Measurements from ENCODE around the gene CD68.

CD68 gene

DNA sequence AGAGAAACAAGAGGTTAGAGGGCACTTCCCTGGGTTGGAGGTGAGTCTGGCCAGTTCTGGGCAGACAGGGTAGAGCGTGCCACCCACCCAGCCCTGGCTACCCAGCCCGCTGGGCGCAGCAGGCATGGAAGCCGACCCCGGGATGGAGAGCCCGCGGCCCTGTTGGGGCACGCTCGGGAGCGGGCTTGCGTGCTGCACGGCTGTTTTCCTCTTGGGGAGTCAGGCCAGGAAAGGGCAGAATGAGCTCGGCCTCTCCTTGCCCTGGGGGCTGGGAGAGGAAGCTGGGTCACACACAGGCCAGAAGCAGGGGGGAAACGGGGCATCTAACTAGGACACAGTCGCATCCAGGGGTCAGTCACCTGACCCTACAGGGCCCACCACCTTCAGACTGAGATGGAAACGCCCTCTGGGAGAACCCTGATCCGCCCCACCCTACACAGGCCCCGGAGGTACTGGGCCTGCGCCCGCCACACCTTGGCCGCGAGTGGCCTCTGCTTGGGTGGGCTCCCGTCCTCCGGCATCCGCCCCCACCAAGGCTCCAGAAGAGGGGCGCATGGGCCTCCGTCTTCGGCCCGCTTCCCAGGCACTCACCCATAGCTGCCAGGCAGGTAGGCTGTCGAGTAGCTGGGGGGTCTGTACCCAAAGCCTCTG, 9.2 kb downstream of the CD68 start:
- no peak for DNase-seq (ENCODE audit: low read depth, low spot score)
- no peak overlapping the region for H3K4me3 ChIP-seq (ENCODE audit: low read depth, low read length)

GRCh38 chr17:7589204-7589868, 9.9 kb downstream of the CD68 start:
- TF ChIP-seq, protein P1, sequence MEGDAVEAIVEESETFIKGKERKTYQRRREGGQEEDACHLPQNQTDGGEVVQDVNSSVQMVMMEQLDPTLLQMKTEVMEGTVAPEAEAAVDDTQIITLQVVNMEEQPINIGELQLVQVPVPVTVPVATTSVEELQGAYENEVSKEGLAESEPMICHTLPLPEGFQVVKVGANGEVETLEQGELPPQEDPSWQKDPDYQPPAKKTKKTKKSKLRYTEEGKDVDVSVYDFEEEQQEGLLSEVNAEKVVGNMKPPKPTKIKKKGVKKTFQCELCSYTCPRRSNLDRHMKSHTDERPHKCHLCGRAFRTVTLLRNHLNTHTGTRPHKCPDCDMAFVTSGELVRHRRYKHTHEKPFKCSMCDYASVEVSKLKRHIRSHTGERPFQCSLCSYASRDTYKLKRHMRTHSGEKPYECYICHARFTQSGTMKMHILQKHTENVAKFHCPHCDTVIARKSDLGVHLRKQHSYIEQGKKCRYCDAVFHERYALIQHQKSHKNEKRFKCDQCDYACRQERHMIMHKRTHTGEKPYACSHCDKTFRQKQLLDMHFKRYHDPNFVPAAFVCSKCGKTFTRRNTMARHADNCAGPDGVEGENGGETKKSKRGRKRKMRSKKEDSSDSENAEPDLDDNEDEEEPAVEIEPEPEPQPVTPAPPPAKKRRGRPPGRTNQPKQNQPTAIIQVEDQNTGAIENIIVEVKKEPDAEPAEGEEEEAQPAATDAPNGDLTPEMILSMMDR (IDR thresholded peaks at IDR 0.05; ENCODE audit: low read depth, low read length) = peak; percentile 93
- in situ Hi-C loops (cut with HindIII; ENCODE audit: low sequenced_read_pairs) = no loop called here
- H3K4me3 ChIP-seq (ENCODE audit: low read depth, low read length) = peak overlapping the region; percentile 13
- DNase-seq (ENCODE audit: low read depth, low spot score) = peak; percentile 84

More for the DNA sequence above, 9.2 kb downstream of the CD68 start:
- in situ Hi-C loops (cut with HindIII; ENCODE audit: low sequenced_read_pairs) = no loop called here
- TF ChIP-seq, protein P1 (IDR thresholded peaks at IDR 0.05; ENCODE audit: low read depth, low read length) = no peak

DNA sequence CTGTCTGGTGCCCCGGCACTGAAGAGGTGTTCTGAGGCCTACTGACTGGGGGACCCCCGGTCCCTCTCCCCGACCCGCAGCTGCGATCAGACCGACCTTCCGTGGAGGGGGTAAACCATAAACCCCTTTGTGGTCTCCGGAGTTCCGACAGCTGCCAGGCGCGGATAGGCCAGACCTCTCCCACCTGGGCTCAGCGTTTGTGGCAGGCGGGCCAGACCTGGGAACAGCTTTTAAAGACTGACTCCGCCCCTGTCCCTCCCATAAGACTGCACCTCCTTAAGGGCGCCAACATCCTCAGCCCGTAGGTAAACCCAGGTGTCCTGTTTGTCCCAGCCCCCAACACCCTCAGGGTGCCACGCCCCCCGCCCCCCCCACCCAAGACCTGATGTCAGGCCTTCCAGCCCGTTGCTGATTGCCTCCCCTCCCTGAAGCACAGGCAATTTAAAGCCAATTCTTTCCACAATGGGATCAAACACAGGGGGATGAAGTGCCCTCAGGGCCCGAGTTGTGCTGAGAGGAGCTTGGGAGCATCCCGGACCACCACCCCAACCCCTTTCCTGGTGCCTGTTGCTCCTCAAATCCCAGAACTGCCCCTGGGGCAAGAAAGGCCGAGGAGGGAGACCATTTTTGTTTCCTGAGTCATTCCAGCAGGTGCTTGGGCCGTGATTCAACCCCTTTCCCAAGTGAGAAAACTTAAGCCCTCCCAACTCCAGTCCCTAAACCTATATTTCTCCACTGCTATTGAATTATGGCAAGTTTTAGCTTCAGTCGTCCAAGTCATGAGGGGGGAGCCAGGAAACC, 10.7 kb downstream of the CD68 start, which contains the start of gene SOX15:
TSS of gene SOX15 (minus strand) at position 204 of the 801 bp plus-strand sequence. CDS start 418 bp downstream, outside the sequence.
- H3K4me3 ChIP-seq (ENCODE audit: low read depth, low read length) = peak within 1 kb of the TSS; percentile 13
- in situ Hi-C loops (cut with HindIII; ENCODE audit: low sequenced_read_pairs) = no loop called here
- TF ChIP-seq, protein P1 (IDR thresholded peaks at IDR 0.05; ENCODE audit: low read depth, low read length) = no peak
- peak; percentile 27 for DNase-seq (ENCODE audit: low read depth, low spot score)

- TF ChIP-seq, protein P1 (IDR thresholded peaks at IDR 0.05; ENCODE audit: low read depth, low read length) = no peak
- H3K4me3 ChIP-seq (ENCODE audit: low read depth, low read length) = no peak overlapping the region
- peak; percentile 65 for DNase-seq (ENCODE audit: low read depth, low spot score)
- in situ Hi-C loops (cut with HindIII; ENCODE audit: low sequenced_read_pairs) = no loop called here
Observed at GRCh38 chr17:7590743-7591142, 11.3 kb downstream of the CD68 start.

GRCh38 chr17:7591596-7591995, 12.2 kb downstream of the CD68 start:
- in situ Hi-C loops (cut with HindIII; ENCODE audit: low sequenced_read_pairs) = no loop called here
- H3K4me3 ChIP-seq (ENCODE audit: low read depth, low read length) = no peak overlapping the region
- TF ChIP-seq, protein P1 (IDR thresholded peaks at IDR 0.05; ENCODE audit: low read depth, low read length) = no peak
- no peak for DNase-seq (ENCODE audit: low read depth, low spot score)

- no peak overlapping the region for H3K4me3 ChIP-seq (ENCODE audit: low read depth, low read length)
- DNase-seq (ENCODE audit: low read depth, low spot score) = no peak
- TF ChIP-seq, protein P1 (IDR thresholded peaks at IDR 0.05; ENCODE audit: low read depth, low read length) = no peak
- in situ Hi-C loops (cut with HindIII; ENCODE audit: low sequenced_read_pairs) = no loop called here
Observed at GRCh38 chr17:7592422-7593021, 13.1 kb downstream of the CD68 start.

Data from astrocyte of the spinal cord (primary cell).